Cardiac muscle cell (in vitro differentiated cells and primary cell): ENCODE results near the gene KLHL40. TPM values are rescaled to one million over a fixed set of nuclear protein-coding genes. Genes with fewer than 3 reads are reported as not detected.

Experiments
- DNase-seq, 2 donors: peaks; one replicate each; pipeline versions ENCODE4 v3.0.0 to v3.0.0-alpha.2; 2010 to 2017; ENCODE audit warnings: low read depth in 1 of 2, low spot score in 1 of 2
- H3K27ac ChIP-seq: fragments of 200-600 bp; sonication (generic); 2 replicates; pipeline ENCODE4 v1.5.1; 2016
- H3K27me3 ChIP-seq: fragments of 200-600 bp; sonication (generic); 2 replicates; pipeline ENCODE4 v1.6.0; 2016; ENCODE audit warnings: control low read depth
- H3K36me3 ChIP-seq: fragments of 200-600 bp; sonication (generic); 2 replicates; pipeline ENCODE4 v1.5.1; 2016; ENCODE audit warnings: control low read depth
- H3K4me1 ChIP-seq: fragments of 200-600 bp; sonication (generic); 2 replicates; pipeline ENCODE4 v1.8.1; 2017; ENCODE audit warnings: low read depth, mild to moderate bottlenecking, mixed run types
- H3K4me3 ChIP-seq: fragments of 200-600 bp; sonication (generic); 2 replicates; pipeline ENCODE4 v1.5.1; 2016; ENCODE audit warnings: mild to moderate bottlenecking
- H3K9me3 ChIP-seq: fragments of 200-600 bp; sonication (generic); 2 replicates; pipeline ENCODE4 v1.5.1; 2017; ENCODE audit warnings: low read depth, mild to moderate bottlenecking, control low read depth
- CTCF ChIP-seq: IDR thresholded peaks from 2 replicates; pipeline ENCODE4 v1.5.1; 2012; ENCODE audit warnings: low read depth, mild to moderate bottlenecking, low read length
- polyA plus RNA-seq: library from polyadenylated mRNA; unstranded; fragments of >200 nt; fragmentation: Nextera tagmentation; extraction: Ambion mirVana; gene quantifications from 2 replicates; pipeline ENCODE4 v1.2.1, GENCODE V29; 2016
- total RNA-seq: library from RNA; depleted of rRNA; stranded (reverse); fragments of >200 nt; gene quantifications from 2 replicates; pipeline ENCODE4 v1.2.3, GENCODE V29; 2016

The KLHL40 gene
- total and polyA plus RNA-seq, 2 experiments from 2014 or later = 0.39 to 0.66 TPM

DNA sequence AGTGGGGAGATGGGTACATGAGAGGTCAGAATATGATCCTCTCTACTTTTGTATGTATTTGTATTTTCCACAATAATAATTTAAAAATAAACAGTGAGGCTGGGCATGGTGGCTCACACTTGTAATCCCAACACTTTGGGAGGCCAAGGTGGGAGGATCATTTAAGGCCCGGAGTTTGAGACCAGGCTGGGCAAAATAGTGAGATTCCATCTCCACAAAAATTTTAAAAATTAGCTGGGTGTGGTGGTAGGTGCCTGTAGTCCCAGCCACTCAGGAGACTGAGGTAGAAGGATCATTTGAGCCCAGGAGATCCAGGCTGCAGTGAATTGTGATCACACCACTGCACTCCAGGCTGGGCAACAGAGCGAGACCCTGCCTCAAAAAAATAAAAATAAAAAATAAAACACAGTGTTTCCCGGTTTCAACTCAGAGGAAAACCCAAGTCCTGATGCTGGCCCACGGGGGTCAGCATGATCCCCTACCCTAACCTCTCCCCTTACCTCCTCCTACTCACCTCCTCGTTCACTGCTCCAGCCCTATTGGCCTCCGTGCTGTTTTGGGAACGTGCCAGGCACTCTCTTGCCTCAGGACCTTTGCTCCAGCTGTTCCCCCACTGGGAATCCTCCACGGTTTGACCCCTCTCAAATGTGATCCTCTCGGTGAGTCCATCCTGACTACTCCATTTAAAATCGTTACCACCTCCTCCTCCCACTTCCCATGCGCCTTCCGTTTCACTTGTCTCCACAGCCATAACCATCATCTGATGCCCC is 2.9 kb upstream of the KLHL40 start:
- no peak overlapping the region for H3K27ac ChIP-seq

DNA sequence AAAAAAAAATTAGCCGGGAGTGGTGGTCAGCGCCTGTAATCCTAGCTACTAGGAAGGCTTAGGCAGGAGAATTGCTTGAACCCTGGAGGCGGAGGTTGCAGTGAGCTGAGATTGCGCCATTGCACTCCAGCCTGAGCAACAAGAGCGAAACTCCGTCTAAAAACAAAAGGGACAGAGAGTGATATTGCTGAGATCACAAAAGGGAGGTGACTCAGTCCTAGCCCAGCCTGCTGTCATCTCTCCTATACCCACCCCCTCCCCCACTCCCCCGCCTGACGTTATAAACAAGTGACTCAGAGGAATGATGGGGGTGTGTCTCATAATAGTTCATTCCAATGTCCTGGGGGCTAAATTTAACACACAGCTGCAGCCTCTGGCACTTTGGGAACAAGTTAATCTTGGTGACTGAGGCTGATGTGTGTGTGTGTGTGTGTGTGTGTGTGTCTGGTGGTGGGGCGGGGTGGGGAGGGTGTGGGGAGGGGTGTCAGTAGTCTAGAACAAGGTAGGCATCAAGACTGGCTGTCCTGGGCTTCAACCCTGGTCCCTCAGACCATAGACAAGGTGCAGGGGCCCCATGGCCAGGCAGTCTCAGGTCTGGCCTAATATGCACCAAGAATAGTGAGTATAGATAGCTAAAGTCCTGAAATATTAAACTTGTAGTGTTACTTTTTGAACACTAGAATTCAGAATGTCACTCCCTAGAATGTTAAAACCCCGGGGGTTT is 1.3 kb upstream of the KLHL40 start:
- Histone ChIP-seq H3K9me3 (no peaks in the 10 kb centered on the region), H3K27me3 (no peaks in the 10 kb centered on the region), H3K27ac (peak overlapping the region; percentile 48), H3K36me3 (no peaks in the 10 kb centered on the region), H3K4me1 (peaks cover 14% of the 10 kb centered on the region), H3K4me3 (no peak overlapping the region)
- no peak for TF ChIP-seq CTCF
- peak; percentile 60 to 92 for DNase-seq

More for the DNA sequence above, 2.9 kb upstream of the KLHL40 start:
- Histone ChIP-seq H3K9me3 (no peaks in the 10 kb centered on the region), H3K27me3 (no peaks in the 10 kb centered on the region), H3K4me1 (peaks cover 14% of the 10 kb centered on the region), H3K4me3 (no peak overlapping the region), H3K36me3 (no peaks in the 10 kb centered on the region)
- no peak for DNase-seq
- no peak for TF ChIP-seq CTCF

GRCh38 chr3:42684632-42685362 is 540 bp upstream of the KLHL40 start:
- Histone ChIP-seq H3K4me1 (peaks cover 14% of the 10 kb centered on the region), H3K4me3 (no peak overlapping the region), H3K27me3 (no peaks in the 10 kb centered on the region), H3K9me3 (no peaks in the 10 kb centered on the region), H3K27ac (peak overlapping the region; percentile 48), H3K36me3 (no peaks in the 10 kb centered on the region)
- no peak for TF ChIP-seq CTCF
- no peak for DNase-seq

- H3K4me1 ChIP-seq = peaks cover 14% of the 10 kb centered on the region
- no peak overlapping the region for H3K27ac ChIP-seq
- TF ChIP-seq CTCF = no peak
- H3K4me3 ChIP-seq = no peak overlapping the region
- no peaks in the 10 kb centered on the region for H3K27me3 ChIP-seq
- H3K9me3 ChIP-seq = no peaks in the 10 kb centered on the region
- peak in 1 of 2 donors; percentile 23 for DNase-seq
- H3K36me3 ChIP-seq = no peaks in the 10 kb centered on the region
Observed at GRCh38 chr3:42685891-42686820, 819 bp downstream of the KLHL40 start.
